ENCODE data around the gene TEK.
A peak's percentile ranks its signal among the peaks of the same experiment; 100 is the strongest.
"Not testable (repeated sequence)": the region's sequence is repeated elsewhere in the genome, so short reads cannot be mapped to it uniquely, and the experiment has no call there.

Gene TEK

DNA sequence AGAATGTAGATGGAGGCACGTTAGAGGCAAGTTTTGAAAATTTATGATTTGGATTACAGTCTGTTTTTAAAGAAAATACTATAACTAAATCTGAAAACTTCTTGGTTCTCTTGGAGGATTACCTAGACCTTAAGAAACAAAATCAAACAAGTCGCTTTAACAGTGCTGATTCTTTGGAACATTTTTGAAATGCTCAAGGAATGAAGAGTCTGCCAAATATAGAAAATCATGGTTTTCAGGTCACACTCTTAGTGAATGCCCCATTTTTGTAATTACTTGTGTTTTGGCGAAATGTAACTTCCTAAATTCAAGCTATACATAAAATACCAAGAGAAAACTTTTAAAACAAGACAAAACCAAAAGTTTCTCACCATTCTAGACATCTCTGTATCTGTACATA, 94.8 kb downstream of the TEK start:
- in situ Hi-C loops (cut with MboI; ENCODE audit: low pct_unique_long_range_greater_than_20kb, low sequenced_read_pairs), result no loop called here
- no peak for DNase-seq

GRCh38 chr9:27204578-27204977, 95.6 kb downstream of the TEK start:
- no peak for DNase-seq
- in situ Hi-C loops (cut with MboI; ENCODE audit: low pct_unique_long_range_greater_than_20kb, low sequenced_read_pairs), result no loop called here

GRCh38 chr9:27205198-27205597, 96.2 kb downstream of the TEK start:
- DNase-seq, result no peak
- in situ Hi-C loops (cut with MboI; ENCODE audit: low pct_unique_long_range_greater_than_20kb, low sequenced_read_pairs), result no loop called here

GRCh38 chr9:27206041-27206440, 97.0 kb downstream of the TEK start:
- in situ Hi-C loops (cut with MboI; ENCODE audit: low pct_unique_long_range_greater_than_20kb, low sequenced_read_pairs), result no loop called here
- DNase-seq, result no peak

DNA sequence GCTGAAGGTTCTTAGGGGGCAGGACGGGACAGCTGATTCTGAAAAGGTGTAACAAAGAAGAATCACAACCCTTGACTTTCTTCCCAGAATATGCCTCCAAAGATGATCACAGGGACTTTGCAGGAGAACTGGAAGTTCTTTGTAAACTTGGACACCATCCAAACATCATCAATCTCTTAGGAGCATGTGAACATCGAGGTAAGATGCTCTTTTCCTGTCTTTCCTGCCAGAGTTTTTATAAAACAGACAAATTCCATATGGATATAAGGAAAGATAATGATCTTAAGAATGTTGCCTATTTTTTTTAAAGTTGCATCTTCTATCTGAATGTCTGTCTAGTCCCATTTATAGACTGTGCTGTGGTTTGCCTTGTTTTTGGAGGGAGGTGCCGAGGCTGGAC, 100.0 kb downstream of the TEK start:
- DNase-seq, result no peak
- in situ Hi-C loops (cut with MboI; ENCODE audit: low pct_unique_long_range_greater_than_20kb, low sequenced_read_pairs), result no loop called here

DNA sequence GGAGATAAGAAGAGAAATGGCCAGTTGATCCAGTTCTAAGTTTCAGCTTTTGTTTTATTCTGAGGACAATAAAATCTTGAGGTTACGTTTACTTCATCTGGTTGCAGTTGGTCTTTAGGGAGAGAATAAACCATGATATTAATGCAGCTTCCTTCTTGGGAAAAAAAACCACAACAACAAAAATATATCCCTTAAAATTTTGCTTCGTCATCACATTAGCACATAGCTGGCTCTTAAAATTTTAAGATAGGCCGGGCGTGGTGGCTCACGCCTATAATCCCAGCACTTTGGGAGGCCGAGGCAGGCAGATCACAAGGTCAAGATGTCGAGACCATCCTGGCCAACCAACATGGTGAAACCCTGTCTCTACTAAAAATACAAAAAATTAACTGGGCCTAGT, 101.6 kb downstream of the TEK start:
- no peak for DNase-seq
- in situ Hi-C loops (cut with MboI; ENCODE audit: low pct_unique_long_range_greater_than_20kb, low sequenced_read_pairs), result no loop called here

DNA sequence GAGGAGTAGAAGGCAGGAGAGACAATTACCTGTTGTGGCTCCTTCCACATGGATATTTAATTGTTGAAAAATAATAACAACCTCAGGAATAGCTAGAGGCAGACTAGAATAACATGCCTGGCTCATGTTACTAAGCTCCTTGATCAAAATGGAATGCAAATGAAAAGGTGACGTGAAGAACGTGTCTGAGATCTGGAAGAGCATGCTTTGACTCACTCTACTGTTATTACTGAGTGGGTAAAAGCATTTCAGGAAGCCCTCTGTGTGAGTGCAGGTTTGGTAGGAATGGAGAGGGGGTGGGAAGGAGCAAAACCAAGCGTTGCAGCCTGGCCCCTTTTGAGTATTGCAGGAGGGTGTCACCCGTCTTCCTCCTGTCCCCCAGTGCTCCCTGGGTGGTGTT, 103.2 kb downstream of the TEK start:
- DNase-seq, result no peak
- in situ Hi-C loops (cut with MboI; ENCODE audit: low pct_unique_long_range_greater_than_20kb, low sequenced_read_pairs), result no loop called here

DNA sequence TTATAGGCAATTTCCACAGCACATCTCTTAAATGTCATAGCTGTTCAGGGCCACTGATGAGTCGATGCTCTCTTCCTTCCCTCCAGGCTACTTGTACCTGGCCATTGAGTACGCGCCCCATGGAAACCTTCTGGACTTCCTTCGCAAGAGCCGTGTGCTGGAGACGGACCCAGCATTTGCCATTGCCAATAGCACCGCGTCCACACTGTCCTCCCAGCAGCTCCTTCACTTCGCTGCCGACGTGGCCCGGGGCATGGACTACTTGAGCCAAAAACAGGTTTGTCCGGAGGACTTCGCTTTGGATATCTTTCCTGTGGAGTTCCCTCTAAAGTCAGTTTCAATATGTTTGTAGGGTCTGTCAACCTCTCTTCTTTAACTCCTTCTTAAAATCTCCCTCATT, 103.6 kb downstream of the TEK start:
- in situ Hi-C loops (cut with MboI; ENCODE audit: low pct_unique_long_range_greater_than_20kb, low sequenced_read_pairs), result no loop called here

DNA sequence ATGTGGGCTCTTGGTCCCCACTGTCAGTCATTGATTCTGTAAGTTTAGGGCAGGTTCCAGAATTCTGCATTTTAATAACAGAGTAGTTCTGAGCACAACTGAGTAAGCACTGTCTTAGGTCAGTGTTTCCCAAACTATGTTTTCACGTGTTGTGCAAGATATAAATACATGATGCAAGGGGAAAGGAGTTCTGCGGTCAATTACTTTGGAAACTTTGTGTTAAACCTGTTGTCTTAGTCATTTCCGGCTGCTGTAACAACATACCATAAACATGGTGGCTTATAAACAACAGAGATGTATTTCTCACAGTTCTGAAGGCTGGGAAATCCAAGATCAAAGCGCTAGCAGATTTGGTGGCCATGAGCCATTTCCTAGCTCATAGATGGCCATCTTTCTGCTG, 118.2 kb downstream of the TEK start:
- DNase-seq, result no peak
- in situ Hi-C loops (cut with MboI; ENCODE audit: low pct_unique_long_range_greater_than_20kb, low sequenced_read_pairs), result no loop called here

More for the DNA sequence above, 103.6 kb downstream of the TEK start:
- DNase-seq, result no peak

- DNase-seq, result peak; percentile 8
- in situ Hi-C loops (cut with MboI; ENCODE audit: low pct_unique_long_range_greater_than_20kb, low sequenced_read_pairs), result not testable (repeated sequence)
Observed at GRCh38 chr9:27239648-27240047, 130.6 kb downstream of the TEK start.

GRCh38 chr9:27247756-27248155, 138.7 kb downstream of the TEK start:
- DNase-seq, result peak; percentile 56
- in situ Hi-C loops (cut with MboI; ENCODE audit: low pct_unique_long_range_greater_than_20kb, low sequenced_read_pairs), result no loop called here

GRCh38 chr9:27248702-27249101, 139.7 kb downstream of the TEK start:
- DNase-seq, result no peak
- in situ Hi-C loops (cut with MboI; ENCODE audit: low pct_unique_long_range_greater_than_20kb, low sequenced_read_pairs), result no loop called here

GRCh38 chr9:27258662-27259061, 149.6 kb downstream of the TEK start:
- DNase-seq, result no peak

DNA sequence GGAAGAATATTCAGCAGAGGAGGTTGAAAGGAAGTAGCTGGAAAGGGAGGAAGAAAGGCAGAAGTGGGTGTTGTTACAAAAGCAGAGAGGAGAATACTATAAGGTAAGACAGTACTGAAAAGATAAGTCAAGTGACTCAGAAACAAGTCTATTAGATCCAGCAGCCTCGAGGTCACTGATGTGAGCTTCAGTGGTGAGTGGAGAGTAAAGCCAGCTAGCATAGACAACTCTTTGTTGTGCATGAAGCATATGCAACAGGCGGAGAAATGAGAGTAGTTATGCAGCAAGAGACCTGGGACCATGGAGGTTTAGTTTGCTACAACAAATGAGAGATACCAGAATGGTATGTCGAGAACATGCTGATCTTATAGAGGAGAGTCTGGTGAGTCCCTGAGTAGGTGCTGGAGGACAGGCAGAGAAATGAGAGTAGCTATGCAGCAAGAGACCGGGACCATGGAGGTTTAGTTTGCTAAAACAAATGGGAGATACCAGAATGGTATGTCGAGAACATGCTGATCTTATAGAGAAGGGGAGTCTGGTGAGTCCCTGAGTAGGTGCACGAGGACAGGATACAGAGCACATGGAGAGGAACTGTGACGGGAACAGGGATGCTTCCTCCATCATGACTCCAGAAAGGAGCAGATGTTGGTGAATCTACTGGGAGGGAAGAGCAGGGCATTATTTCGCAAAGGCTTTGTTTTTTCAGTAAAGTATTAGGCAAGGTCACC, 151.9 kb downstream of the TEK start:
- no peak for DNase-seq
- in situ Hi-C loops (cut with MboI; ENCODE audit: low pct_unique_long_range_greater_than_20kb, low sequenced_read_pairs), result loop anchor here (25.0 kb wide), 1 partner anchor 224 kb away; no protein-coding TSS in a partner anchor

More at GRCh38 chr9:27258662-27259061, 149.6 kb downstream of the TEK start:
- in situ Hi-C loops (cut with MboI; ENCODE audit: low pct_unique_long_range_greater_than_20kb, low sequenced_read_pairs), result loop anchor here (25.0 kb wide), 1 partner anchor 221 kb away; no protein-coding TSS in a partner anchor

- in situ Hi-C loops (cut with MboI; ENCODE audit: low pct_unique_long_range_greater_than_20kb, low sequenced_read_pairs), result loop anchor here (25.0 kb wide), 1 partner anchor 224 kb away; no protein-coding TSS in a partner anchor
- DNase-seq, result no peak
Observed at GRCh38 chr9:27261517-27262211, 152.6 kb downstream of the TEK start.

DNA sequence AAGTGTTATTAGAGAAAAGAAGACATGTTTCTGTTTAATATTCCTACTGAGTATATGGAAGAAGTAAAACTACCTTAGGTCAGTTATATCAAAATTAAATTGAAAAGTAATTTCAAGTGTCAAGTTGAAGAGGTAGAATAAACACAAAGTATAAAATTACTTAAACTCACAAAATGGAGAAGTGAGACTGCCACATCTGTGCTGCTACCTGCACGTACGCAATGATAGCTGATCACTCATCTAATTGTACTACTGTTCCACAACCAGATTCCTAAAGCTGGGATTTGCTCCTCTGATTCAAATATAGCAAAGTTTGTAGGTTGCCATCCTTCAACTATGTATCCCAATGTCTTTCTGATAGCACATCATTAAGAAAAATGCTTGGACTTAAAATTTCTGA, 163.1 kb downstream of the TEK start:
- DNase-seq, result no peak
- in situ Hi-C loops (cut with MboI; ENCODE audit: low pct_unique_long_range_greater_than_20kb, low sequenced_read_pairs), result loop anchor here (25.0 kb wide), 1 partner anchor 235 kb away; no protein-coding TSS in a partner anchor

DNA sequence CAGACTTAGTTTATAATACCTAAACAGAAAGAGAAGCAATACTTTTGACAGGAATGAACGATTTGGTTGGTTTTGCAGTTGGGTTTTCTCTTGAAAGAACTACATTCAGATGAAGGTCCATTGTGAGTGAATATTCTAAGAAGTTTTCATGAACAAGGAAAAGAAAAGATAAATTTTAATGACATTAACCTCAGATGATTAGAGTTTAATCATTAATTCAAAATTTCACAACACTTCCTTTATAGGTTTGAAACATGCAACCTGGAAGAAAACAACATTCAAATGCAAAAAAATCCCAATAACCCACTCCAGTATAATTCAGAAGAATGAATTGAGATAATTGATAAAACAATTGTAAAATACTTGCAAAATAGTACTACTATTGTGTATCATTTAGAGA, 164.2 kb downstream of the TEK start:
- DNase-seq, result no peak
- in situ Hi-C loops (cut with MboI; ENCODE audit: low pct_unique_long_range_greater_than_20kb, low sequenced_read_pairs), result loop anchor here (25.0 kb wide), 1 partner anchor 236 kb away; no protein-coding TSS in a partner anchor

- in situ Hi-C loops (cut with MboI; ENCODE audit: low pct_unique_long_range_greater_than_20kb, low sequenced_read_pairs), result no loop called here
- DNase-seq, result peak; percentile 77
Observed at GRCh38 chr9:27276193-27277030, 167.4 kb downstream of the TEK start.

DNA sequence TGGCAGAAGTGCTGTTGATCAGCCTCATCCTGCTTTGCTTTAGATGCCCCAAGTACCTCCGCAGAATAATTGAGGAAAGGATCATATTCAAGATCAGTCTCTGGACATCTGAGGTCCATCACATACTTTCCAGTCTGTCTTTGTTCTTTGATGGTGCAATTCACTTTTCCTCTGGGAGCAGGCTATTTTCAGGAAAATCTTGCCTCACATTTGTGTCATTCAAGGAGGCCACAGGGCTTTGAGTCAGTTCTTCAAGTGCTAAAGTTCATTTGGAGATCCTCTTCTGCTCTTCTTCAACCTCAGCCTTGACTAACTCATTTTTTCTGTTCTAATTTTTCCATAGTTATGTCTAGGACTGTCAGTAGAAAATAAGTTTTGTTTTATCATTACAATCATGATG, 169.3 kb downstream of the TEK start:
- in situ Hi-C loops (cut with MboI; ENCODE audit: low pct_unique_long_range_greater_than_20kb, low sequenced_read_pairs), result no loop called here

GRCh38 chr9:27279611-27280010, 170.6 kb downstream of the TEK start:
- DNase-seq, result no peak
- in situ Hi-C loops (cut with MboI; ENCODE audit: low pct_unique_long_range_greater_than_20kb, low sequenced_read_pairs), result no loop called here

More for the DNA sequence above, 169.3 kb downstream of the TEK start:
- no peak for DNase-seq
